ENCODE data around the gene TNFRSF19. TPM values are rescaled to one million over a fixed set of nuclear protein-coding genes. Genes with fewer than 3 reads are reported as not detected.

TNFRSF19 gene
- total and polyA plus RNA-seq, 4 donors, result 0.27 to 2.8 (median 0.91) TPM

DNA sequence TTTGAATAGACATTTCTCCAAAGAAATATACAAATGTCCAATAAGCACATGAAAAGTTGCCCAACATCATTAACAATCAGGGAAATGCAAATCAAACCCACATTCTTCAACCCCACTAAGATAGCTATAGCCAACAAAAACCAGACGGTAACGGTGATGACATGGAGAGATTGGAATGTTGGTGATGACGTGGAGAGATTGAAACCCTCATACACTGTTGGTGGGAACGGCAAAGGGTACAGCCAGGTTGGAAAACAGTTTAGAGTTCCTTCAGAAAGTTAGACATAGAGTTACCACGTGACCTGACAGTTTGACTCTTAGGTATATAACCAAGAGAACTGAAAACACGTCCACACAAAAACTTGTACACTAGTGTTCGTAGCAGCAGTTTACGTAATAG is 48.1 kb downstream of the TNFRSF19 start:
- Histone ChIP-seq H3K36me3 (ENCODE audit: control insufficient read depth in 4 of 4, insufficient read depth in 3 of 4, low read depth in 1 of 4, low read length in 3 of 4) (no peaks in the 10 kb centered on the region), H3K9ac (ENCODE audit: low read depth in 1 of 2, low read length in 2 of 2) (no peak overlapping the region)
- 85% methylated on average over 8 of the region's 8 CpGs for WGBS

DNA sequence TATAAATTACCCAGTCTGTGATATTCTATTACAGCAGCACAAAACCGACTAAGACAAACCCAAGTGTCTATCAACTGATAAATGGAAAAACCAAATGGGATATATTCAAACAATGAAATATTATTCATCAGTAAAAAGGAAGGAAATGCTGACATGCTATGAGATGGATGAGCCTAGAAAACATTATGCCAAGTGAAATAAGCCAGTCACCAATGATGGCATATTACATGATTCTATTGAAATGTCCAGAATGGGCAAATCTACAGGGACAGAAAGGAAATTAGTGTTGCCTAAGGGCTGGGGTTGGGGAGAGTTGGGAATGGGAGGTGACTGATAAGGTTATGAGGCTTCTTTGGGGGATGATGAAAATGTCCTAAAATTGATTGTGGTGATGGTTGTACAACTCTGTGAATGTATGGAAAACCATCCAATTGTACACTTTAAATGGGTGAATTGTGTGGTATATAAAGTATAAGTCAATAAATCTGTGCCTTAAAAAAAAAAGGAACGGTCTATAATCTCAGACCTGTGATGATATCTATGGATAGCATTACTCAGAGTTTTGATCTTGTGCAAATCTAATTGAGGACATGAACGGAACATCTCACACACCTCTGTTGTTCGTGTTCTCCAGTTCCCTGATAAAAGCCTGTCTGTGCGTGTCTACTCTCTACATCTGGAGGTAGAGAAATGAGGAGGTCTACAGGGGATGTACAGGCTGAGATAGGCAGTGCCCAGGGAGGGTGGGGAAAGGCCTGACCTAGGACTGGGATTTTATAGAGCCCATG is 49.0 kb downstream of the TNFRSF19 start:
- Histone ChIP-seq H3K9ac (ENCODE audit: low read depth in 1 of 2, low read length in 2 of 2) (no peak overlapping the region), H3K4me3 (ENCODE audit: low read depth in 1 of 3, low read length in 3 of 3) (no peak overlapping the region), H3K27me3 (ENCODE audit: control insufficient read depth in 4 of 4, insufficient read depth in 4 of 4, low read length in 3 of 4) (no peaks in the 10 kb centered on the region), H3K36me3 (ENCODE audit: control insufficient read depth in 4 of 4, insufficient read depth in 3 of 4, low read depth in 1 of 4, low read length in 3 of 4) (no peaks in the 10 kb centered on the region), H3K4me1 (ENCODE audit: control insufficient read depth in 4 of 4, insufficient read depth in 4 of 4, low read length in 3 of 4) (no peaks in the 10 kb centered on the region), H3K9me3 (ENCODE audit: control insufficient read depth in 4 of 4, low read length in 3 of 4) (peaks cover 0 to 2% (median 0%) of the 10 kb centered on the region in 4 donors), H3K27ac (ENCODE audit: low read depth in 1 of 2, low read length in 2 of 2) (no peak overlapping the region)
- 93% methylated on average over 5 of the region's 5 CpGs for WGBS
- DNase-seq (ENCODE audit: low spot score), result no peak
- TF ChIP-seq RAD21 (IDR thresholded peaks at IDR 0.05) (no peak), SP1 (IDR thresholded peaks at IDR 0.05) (no peak), FOXA1 (IDR thresholded peaks at IDR 0.05) (no peak), HNF4G (IDR thresholded peaks at IDR 0.05) (no peak), JUND (IDR thresholded peaks at IDR 0.05) (no peak), YY1 (IDR thresholded peaks at IDR 0.05) (no peak), FOXA2 (IDR thresholded peaks at IDR 0.05) (no peak)
- TF ChIP-seq, protein P1, sequence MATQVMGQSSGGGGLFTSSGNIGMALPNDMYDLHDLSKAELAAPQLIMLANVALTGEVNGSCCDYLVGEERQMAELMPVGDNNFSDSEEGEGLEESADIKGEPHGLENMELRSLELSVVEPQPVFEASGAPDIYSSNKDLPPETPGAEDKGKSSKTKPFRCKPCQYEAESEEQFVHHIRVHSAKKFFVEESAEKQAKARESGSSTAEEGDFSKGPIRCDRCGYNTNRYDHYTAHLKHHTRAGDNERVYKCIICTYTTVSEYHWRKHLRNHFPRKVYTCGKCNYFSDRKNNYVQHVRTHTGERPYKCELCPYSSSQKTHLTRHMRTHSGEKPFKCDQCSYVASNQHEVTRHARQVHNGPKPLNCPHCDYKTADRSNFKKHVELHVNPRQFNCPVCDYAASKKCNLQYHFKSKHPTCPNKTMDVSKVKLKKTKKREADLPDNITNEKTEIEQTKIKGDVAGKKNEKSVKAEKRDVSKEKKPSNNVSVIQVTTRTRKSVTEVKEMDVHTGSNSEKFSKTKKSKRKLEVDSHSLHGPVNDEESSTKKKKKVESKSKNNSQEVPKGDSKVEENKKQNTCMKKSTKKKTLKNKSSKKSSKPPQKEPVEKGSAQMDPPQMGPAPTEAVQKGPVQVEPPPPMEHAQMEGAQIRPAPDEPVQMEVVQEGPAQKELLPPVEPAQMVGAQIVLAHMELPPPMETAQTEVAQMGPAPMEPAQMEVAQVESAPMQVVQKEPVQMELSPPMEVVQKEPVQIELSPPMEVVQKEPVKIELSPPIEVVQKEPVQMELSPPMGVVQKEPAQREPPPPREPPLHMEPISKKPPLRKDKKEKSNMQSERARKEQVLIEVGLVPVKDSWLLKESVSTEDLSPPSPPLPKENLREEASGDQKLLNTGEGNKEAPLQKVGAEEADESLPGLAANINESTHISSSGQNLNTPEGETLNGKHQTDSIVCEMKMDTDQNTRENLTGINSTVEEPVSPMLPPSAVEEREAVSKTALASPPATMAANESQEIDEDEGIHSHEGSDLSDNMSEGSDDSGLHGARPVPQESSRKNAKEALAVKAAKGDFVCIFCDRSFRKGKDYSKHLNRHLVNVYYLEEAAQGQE (IDR thresholded peaks at IDR 0.05), result no peak
- TF ChIP-seq, protein P2, sequence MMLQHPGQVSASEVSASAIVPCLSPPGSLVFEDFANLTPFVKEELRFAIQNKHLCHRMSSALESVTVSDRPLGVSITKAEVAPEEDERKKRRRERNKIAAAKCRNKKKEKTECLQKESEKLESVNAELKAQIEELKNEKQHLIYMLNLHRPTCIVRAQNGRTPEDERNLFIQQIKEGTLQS (IDR thresholded peaks at IDR 0.05), result no peak

More for the DNA sequence above, 48.1 kb downstream of the TNFRSF19 start:
- Histone ChIP-seq H3K4me1 (ENCODE audit: control insufficient read depth in 4 of 4, insufficient read depth in 4 of 4, low read length in 3 of 4) (no peaks in the 10 kb centered on the region), H3K27me3 (ENCODE audit: control insufficient read depth in 4 of 4, insufficient read depth in 4 of 4, low read length in 3 of 4) (no peaks in the 10 kb centered on the region), H3K9me3 (ENCODE audit: control insufficient read depth in 4 of 4, low read length in 3 of 4) (no peaks in the 10 kb centered on the region), H3K4me3 (ENCODE audit: low read depth in 1 of 3, low read length in 3 of 3) (no peak overlapping the region), H3K27ac (ENCODE audit: low read depth in 1 of 2, low read length in 2 of 2) (no peak overlapping the region)
- no peak for DNase-seq (ENCODE audit: low spot score)
- no peak for TF ChIP-seq RAD21 (IDR thresholded peaks at IDR 0.05)
- TF ChIP-seq TAF1 (conservative IDR thresholded peaks at IDR 0.05), result no peak
- no peak for TF ChIP-seq SP1 (IDR thresholded peaks at IDR 0.05)
- TF ChIP-seq, protein P1 (IDR thresholded peaks at IDR 0.05), result no peak
- TF ChIP-seq HNF4G (IDR thresholded peaks at IDR 0.05), result no peak
- no peak for TF ChIP-seq FOXA2 (IDR thresholded peaks at IDR 0.05)
- TF ChIP-seq FOXA1 (IDR thresholded peaks at IDR 0.05), result no peak

Data from liver (tissue), 9 donors.